ENCODE measurements around the gene DDX47. TPM values are rescaled to one million over a fixed set of nuclear protein-coding genes. Genes with fewer than 3 reads are reported as not detected.

The DDX47 gene
- total and polyA plus RNA-seq, 10 of the 15 experiments (the other 5 are each of a cell fraction or from before 2014, with no cell fraction given), result 84.8 to 266 (median 120) TPM

GRCh38 chr12:12786706-12787601, 26.2 kb upstream of the DDX47 start (continued):
- no peak for TF ChIP-seq SMAD1 (IDR thresholded peaks at IDR 0.05; ENCODE audit: low read depth, partially characterized antibody)
- TF ChIP-seq LARP7 (IDR thresholded peaks at IDR 0.05), result peak; percentile 73
- TF ChIP-seq, protein P1, sequence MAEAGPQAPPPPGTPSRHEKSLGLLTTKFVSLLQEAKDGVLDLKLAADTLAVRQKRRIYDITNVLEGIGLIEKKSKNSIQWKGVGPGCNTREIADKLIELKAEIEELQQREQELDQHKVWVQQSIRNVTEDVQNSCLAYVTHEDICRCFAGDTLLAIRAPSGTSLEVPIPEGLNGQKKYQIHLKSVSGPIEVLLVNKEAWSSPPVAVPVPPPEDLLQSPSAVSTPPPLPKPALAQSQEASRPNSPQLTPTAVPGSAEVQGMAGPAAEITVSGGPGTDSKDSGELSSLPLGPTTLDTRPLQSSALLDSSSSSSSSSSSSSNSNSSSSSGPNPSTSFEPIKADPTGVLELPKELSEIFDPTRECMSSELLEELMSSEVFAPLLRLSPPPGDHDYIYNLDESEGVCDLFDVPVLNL (IDR thresholded peaks at IDR 0.05; ENCODE audit: low read depth, low read length), result no peak
- TF ChIP-seq ATF7 (IDR thresholded peaks at IDR 0.05; ENCODE audit: low read depth), result no peak
- TF ChIP-seq RUNX3 (IDR thresholded peaks at IDR 0.05; ENCODE audit: low read length), result no peak
- TF ChIP-seq TARDBP (IDR thresholded peaks at IDR 0.05; ENCODE audit: borderline replicate concordance), result no peak
- no peak for TF ChIP-seq ZNF24 (IDR thresholded peaks at IDR 0.05)
- TF ChIP-seq HCFC1 (IDR thresholded peaks at IDR 0.05; ENCODE audit: low read length), result 0 out of 2 replicates have a peak, but pooled peaks have one; percentile 22
- no peak for TF ChIP-seq NFYB (IDR thresholded peaks at IDR 0.05; ENCODE audit: insufficient read depth, low read depth, low read length)
- no peak for TF ChIP-seq HSF1 (IDR thresholded peaks at IDR 0.05; ENCODE audit: low read depth, low read length)
- TF ChIP-seq ZNF274 (IDR thresholded peaks at IDR 0.05; ENCODE audit: insufficient read depth, insufficient read length), result no peak
- peak; percentile 82 for TF ChIP-seq TCF3 (IDR thresholded peaks at IDR 0.05; ENCODE audit: borderline replicate concordance, insufficient read depth, low read depth, low read length)
- TF ChIP-seq USF2 (IDR thresholded peaks at IDR 0.05; ENCODE audit: borderline replicate concordance, low read depth, low read length), result no peak
- TF ChIP-seq, protein P2, sequence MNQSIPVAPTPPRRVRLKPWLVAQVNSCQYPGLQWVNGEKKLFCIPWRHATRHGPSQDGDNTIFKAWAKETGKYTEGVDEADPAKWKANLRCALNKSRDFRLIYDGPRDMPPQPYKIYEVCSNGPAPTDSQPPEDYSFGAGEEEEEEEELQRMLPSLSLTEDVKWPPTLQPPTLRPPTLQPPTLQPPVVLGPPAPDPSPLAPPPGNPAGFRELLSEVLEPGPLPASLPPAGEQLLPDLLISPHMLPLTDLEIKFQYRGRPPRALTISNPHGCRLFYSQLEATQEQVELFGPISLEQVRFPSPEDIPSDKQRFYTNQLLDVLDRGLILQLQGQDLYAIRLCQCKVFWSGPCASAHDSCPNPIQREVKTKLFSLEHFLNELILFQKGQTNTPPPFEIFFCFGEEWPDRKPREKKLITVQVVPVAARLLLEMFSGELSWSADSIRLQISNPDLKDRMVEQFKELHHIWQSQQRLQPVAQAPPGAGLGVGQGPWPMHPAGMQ (IDR thresholded peaks at IDR 0.05; ENCODE audit: borderline replicate concordance), result no peak
- TF ChIP-seq SRF (IDR thresholded peaks at IDR 0.05; ENCODE audit: low read depth in 2 of 2, low read length in 2 of 2), result no peak
- no peak for TF ChIP-seq NBN (IDR thresholded peaks at IDR 0.05)
- TF ChIP-seq YY1 (IDR thresholded peaks at IDR 0.05; ENCODE audit: low read depth, low read length), result peak; percentile 92
- no peak for TF ChIP-seq TCF7 (IDR thresholded peaks at IDR 0.05; ENCODE audit: borderline replicate concordance)
- no peak for TF ChIP-seq MYB (IDR thresholded peaks at IDR 0.05; ENCODE audit: borderline replicate concordance, low read depth, low read length)
- TF ChIP-seq, protein P3, sequence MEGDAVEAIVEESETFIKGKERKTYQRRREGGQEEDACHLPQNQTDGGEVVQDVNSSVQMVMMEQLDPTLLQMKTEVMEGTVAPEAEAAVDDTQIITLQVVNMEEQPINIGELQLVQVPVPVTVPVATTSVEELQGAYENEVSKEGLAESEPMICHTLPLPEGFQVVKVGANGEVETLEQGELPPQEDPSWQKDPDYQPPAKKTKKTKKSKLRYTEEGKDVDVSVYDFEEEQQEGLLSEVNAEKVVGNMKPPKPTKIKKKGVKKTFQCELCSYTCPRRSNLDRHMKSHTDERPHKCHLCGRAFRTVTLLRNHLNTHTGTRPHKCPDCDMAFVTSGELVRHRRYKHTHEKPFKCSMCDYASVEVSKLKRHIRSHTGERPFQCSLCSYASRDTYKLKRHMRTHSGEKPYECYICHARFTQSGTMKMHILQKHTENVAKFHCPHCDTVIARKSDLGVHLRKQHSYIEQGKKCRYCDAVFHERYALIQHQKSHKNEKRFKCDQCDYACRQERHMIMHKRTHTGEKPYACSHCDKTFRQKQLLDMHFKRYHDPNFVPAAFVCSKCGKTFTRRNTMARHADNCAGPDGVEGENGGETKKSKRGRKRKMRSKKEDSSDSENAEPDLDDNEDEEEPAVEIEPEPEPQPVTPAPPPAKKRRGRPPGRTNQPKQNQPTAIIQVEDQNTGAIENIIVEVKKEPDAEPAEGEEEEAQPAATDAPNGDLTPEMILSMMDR (IDR thresholded peaks at IDR 0.05 in 2 of 3, conservative IDR thresholded peaks at IDR 0.05 in 1 of 3; ENCODE audit: control insufficient read depth in 2 of 3, extremely low read depth in 1 of 3, insufficient read depth in 1 of 3, low read depth in 3 of 3, low read length in 3 of 3), result no peak
- no peak for TF ChIP-seq EP300 (IDR thresholded peaks at IDR 0.05; ENCODE audit: borderline replicate concordance in 1 of 2, control insufficient read depth in 1 of 2, low read depth in 2 of 2, low read length in 2 of 2)
- TF ChIP-seq SREBF1 (IDR thresholded peaks at IDR 0.05; ENCODE audit: low read length), result no peak
- TF ChIP-seq IKZF1 (conservative IDR thresholded peaks at IDR 0.05), result peak; percentile 100

Measured in GM12878 (cell line).